ENCODE data around the gene CRIP1. TPM values are rescaled to one million over a fixed set of nuclear protein-coding genes. Genes with fewer than 3 reads are reported as not detected.

CRIP1 gene
- total and polyA plus RNA-seq, 2 donors (not counting 1 experiment from before 2014, with no cell fraction given), result 210 to 563 TPM

DNA sequence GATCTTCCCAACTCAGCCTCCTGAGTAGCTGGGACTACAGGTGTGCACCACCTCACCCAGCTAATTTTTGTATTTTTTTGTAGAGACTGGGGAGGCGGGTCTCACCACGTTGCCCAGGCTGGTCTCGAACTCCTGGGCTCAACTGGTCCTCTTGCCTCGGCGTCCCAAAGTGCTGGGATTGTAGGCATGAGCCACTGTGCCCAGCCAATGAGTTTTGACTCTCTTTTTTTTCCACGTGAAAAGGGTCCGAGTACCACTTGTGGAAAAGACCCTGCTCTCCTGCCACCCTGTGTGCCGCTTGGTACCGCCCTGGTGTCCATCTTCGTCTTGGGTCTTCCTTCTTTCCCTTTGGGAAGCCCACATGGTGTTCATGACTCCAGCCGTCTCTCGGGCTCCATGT lies 21.9 kb downstream of the CRIP1 start:
- CTCF ChIA-PET, result no interaction called here
- intact Hi-C loops (cut with micrococcal nuclease), result no loop called here
- H3K27ac Mint-ChIP-seq, result no peak overlapping the region
- Histone ChIP-seq H3K27ac (ENCODE audit: low read length in 2 of 2) (no peak overlapping the region), H3K79me2 (ENCODE audit: control insufficient read depth, insufficient read depth, low read length) (no peaks in the 10 kb centered on the region), H3K4me2 (replicated peaks; ENCODE audit: low read depth, low read length, poor library complexity, severe bottlenecking) (no peak overlapping the region), H2AFZ (ENCODE audit: insufficient read depth, low read depth, low read length, poor library complexity, severe bottlenecking) (no peak overlapping the region), H3K4me3 (ENCODE audit: control extremely low read depth in 1 of 5, extremely low read depth in 1 of 5, insufficient read depth in 1 of 5, low read depth in 2 of 5, low read length in 4 of 5) (no peak overlapping the region), H4K20me1 (ENCODE audit: control insufficient read depth, insufficient read depth, low read length, poor library complexity, severe bottlenecking) (no peaks in the 10 kb centered on the region), H3K27me3 (replicated peaks in 1 of 4; ENCODE audit: control extremely low read depth in 1 of 4, control insufficient read depth in 3 of 4, insufficient read depth in 4 of 4, low read length in 3 of 4) (peaks cover 0 to 20% (median 1%) of the 10 kb centered on the region in 4 experiments), H3K4me1 (ENCODE audit: control insufficient read depth in 2 of 2, insufficient read depth in 2 of 2, low read length in 2 of 2) (peaks cover 6 to 11% of the 10 kb centered on the region in 2 donors), H3K36me3 (replicated peaks in 1 of 2; ENCODE audit: control extremely low read depth in 1 of 2, control insufficient read depth in 1 of 2, extremely low read depth in 1 of 2, insufficient read depth in 2 of 2, low read length in 1 of 2) (no peaks in the 10 kb centered on the region), H3K9me3 (ENCODE audit: control extremely low read depth in 1 of 3, control insufficient read depth in 2 of 3, insufficient read depth in 1 of 3, low read length in 2 of 3) (peaks cover 0 to under 1% (median 0%) of the 10 kb centered on the region in 3 donors), H3K9ac (ENCODE audit: low read length) (no peak overlapping the region)
- WGBS (ENCODE audit: insufficient coverage), result 88% methylated on average over 12 of the region's 12 CpGs
- TF ChIP-seq, protein P1, sequence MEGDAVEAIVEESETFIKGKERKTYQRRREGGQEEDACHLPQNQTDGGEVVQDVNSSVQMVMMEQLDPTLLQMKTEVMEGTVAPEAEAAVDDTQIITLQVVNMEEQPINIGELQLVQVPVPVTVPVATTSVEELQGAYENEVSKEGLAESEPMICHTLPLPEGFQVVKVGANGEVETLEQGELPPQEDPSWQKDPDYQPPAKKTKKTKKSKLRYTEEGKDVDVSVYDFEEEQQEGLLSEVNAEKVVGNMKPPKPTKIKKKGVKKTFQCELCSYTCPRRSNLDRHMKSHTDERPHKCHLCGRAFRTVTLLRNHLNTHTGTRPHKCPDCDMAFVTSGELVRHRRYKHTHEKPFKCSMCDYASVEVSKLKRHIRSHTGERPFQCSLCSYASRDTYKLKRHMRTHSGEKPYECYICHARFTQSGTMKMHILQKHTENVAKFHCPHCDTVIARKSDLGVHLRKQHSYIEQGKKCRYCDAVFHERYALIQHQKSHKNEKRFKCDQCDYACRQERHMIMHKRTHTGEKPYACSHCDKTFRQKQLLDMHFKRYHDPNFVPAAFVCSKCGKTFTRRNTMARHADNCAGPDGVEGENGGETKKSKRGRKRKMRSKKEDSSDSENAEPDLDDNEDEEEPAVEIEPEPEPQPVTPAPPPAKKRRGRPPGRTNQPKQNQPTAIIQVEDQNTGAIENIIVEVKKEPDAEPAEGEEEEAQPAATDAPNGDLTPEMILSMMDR (IDR thresholded peaks at IDR 0.05), result no peak
- TF ChIP-seq EZH2 (IDR thresholded peaks at IDR 0.05; ENCODE audit: borderline replicate concordance, insufficient read depth, low read depth, low read length, poor library complexity, severe bottlenecking), result no peak
- H3K4me3 Mint-ChIP-seq, result no peak overlapping the region
- no peaks in the 10 kb centered on the region for H3K9me3 Mint-ChIP-seq (ENCODE audit: insufficient read depth)
- peaks cover 25% of the 10 kb centered on the region for H3K27me3 Mint-ChIP-seq
- no peak for ATAC-seq (ENCODE audit: low read depth)
- DNase-seq, result no peak
- H3K4me1 Mint-ChIP-seq, result peaks cover 2% of the 10 kb centered on the region
- POLR2A ChIA-PET, result no interaction called here

DNA sequence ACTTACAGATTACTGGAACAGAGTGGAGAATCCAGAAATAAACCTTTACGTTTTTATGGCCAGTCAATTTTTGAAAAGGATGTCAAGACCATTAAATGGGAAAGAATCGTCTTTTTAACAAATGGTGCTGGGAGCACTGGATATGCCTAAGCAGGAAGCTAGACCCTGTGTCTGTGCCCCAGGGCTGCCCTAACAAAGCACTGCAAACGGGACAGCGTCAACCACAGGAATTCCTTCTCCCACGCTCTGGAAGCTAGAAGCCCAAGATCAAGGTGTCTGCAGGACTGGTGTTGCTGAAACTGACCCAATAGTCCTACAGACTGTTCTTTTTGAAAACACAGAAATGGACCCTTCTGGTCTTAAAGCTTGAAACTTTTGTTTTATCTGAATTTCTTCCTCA lies 30.4 kb downstream of the CRIP1 start:
- no peak for DNase-seq
- TF ChIP-seq, protein P1 (IDR thresholded peaks at IDR 0.05), result no peak
- no peak for TF ChIP-seq EZH2 (IDR thresholded peaks at IDR 0.05; ENCODE audit: borderline replicate concordance, insufficient read depth, low read depth, low read length, poor library complexity, severe bottlenecking)
- peaks cover 45% of the 10 kb centered on the region for H3K27me3 Mint-ChIP-seq
- H3K79me2 ChIP-seq (ENCODE audit: control insufficient read depth, insufficient read depth, low read length), result no peaks in the 10 kb centered on the region
- H3K9me3 Mint-ChIP-seq (ENCODE audit: insufficient read depth), result no peaks in the 10 kb centered on the region
- no peak overlapping the region for H3K4me2 ChIP-seq (replicated peaks; ENCODE audit: low read depth, low read length, poor library complexity, severe bottlenecking)
- H3K27ac Mint-ChIP-seq, result no peak overlapping the region
- peaks cover 0 to 4% (median 0%) of the 10 kb centered on the region in 3 donors for H3K9me3 ChIP-seq (ENCODE audit: control extremely low read depth in 1 of 3, control insufficient read depth in 2 of 3, insufficient read depth in 1 of 3, low read length in 2 of 3)
- H3K27ac ChIP-seq (ENCODE audit: low read length in 2 of 2), result no peak overlapping the region
- no peaks in the 10 kb centered on the region for H3K36me3 ChIP-seq (replicated peaks in 1 of 2; ENCODE audit: control extremely low read depth in 1 of 2, control insufficient read depth in 1 of 2, extremely low read depth in 1 of 2, insufficient read depth in 2 of 2, low read length in 1 of 2)
- ChIA-PET POLR2A (no interaction called here), CTCF (interaction anchor here (1.0 kb wide), 1 partner anchor 17 kb away, joined by 3 read pairs; no protein-coding TSS in a partner anchor)
- no peak overlapping the region for H2AFZ ChIP-seq (ENCODE audit: insufficient read depth, low read depth, low read length, poor library complexity, severe bottlenecking)
- 89% methylated on average over 4 of the region's 5 CpGs for WGBS (ENCODE audit: insufficient coverage)
- no peak overlapping the region for H3K4me3 Mint-ChIP-seq
- H3K9ac ChIP-seq (ENCODE audit: low read length), result no peak overlapping the region
- no peak for ATAC-seq (ENCODE audit: low read depth)
- H3K4me1 ChIP-seq (ENCODE audit: control insufficient read depth in 2 of 2, insufficient read depth in 2 of 2, low read length in 2 of 2), result peaks cover under 1 to 4% of the 10 kb centered on the region in 2 donors
- H3K4me3 ChIP-seq (ENCODE audit: control extremely low read depth in 1 of 5, extremely low read depth in 1 of 5, insufficient read depth in 1 of 5, low read depth in 2 of 5, low read length in 4 of 5), result no peak overlapping the region
- peaks cover 0 to 14% (median 5%) of the 10 kb centered on the region in 4 experiments for H3K27me3 ChIP-seq (replicated peaks in 1 of 4; ENCODE audit: control extremely low read depth in 1 of 4, control insufficient read depth in 3 of 4, insufficient read depth in 4 of 4, low read length in 3 of 4)
- intact Hi-C loops (cut with micrococcal nuclease), result no loop called here
- H3K4me1 Mint-ChIP-seq, result no peaks in the 10 kb centered on the region
- no peaks in the 10 kb centered on the region for H4K20me1 ChIP-seq (ENCODE audit: control insufficient read depth, insufficient read depth, low read length, poor library complexity, severe bottlenecking)
